DMS79 (cell line): ENCODE data around the gene ZNF415.
A peak's percentile ranks its signal among the peaks of the same experiment; 100 is the strongest.
"Not testable (repeated sequence)": the region's sequence is repeated elsewhere in the genome, so short reads cannot be mapped to it uniquely, and the experiment has no call there.

ENCODE experiments used
- DNase-seq: peaks from one replicate; lab custom pipeline; 2025; lab: John Stamatoyannopoulos, UW

ZNF415 gene

GRCh38 chr19:53132141-53132991, at the start of gene ZNF415:
ZNF415 (minus strand) TSS chr19:53132910; CDS start chr19:53122676, 10,234 bp downstream.
- peak; percentile 68 for DNase-seq

- no peak for DNase-seq
Observed at GRCh38 chr19:53182202-53182601, 49.5 kb upstream of the ZNF415 start.

GRCh38 chr19:53177986-53178385, 45.3 kb upstream of the ZNF415 start:
- DNase-seq = no peak

GRCh38 chr19:53172889-53173288, 40.2 kb upstream of the ZNF415 start:
- no peak for DNase-seq

- no peak for DNase-seq
Observed at GRCh38 chr19:53165691-53166091, 33.0 kb upstream of the ZNF415 start.

- no peak for DNase-seq
Observed at GRCh38 chr19:53161123-53161522, 28.4 kb upstream of the ZNF415 start.

GRCh38 chr19:53160350-53160749, 27.6 kb upstream of the ZNF415 start:
- no peak for DNase-seq

- peak; percentile 20 for DNase-seq
Observed at GRCh38 chr19:53158119-53158656, 25.5 kb upstream of the ZNF415 start.

- no peak for DNase-seq
Observed at GRCh38 chr19:53157626-53158025, 24.9 kb upstream of the ZNF415 start.

GRCh38 chr19:53156850-53157249, 24.1 kb upstream of the ZNF415 start:
- no peak for DNase-seq

GRCh38 chr19:53147645-53148044, 14.9 kb upstream of the ZNF415 start:
- DNase-seq = no peak

GRCh38 chr19:53140351-53140750, 7.6 kb upstream of the ZNF415 start:
- no peak for DNase-seq

GRCh38 chr19:53136432-53136831, 3.7 kb upstream of the ZNF415 start:
- no peak for DNase-seq

- DNase-seq = no peak
Observed at GRCh38 chr19:53131727-53132126, 983 bp downstream of the ZNF415 start.

- no peak for DNase-seq
Observed at GRCh38 chr19:53131085-53131590, 1.6 kb downstream of the ZNF415 start.

- no peak for DNase-seq
Observed at GRCh38 chr19:53130506-53130905, 2.2 kb downstream of the ZNF415 start.

GRCh38 chr19:53126733-53127526, 5.8 kb downstream of the ZNF415 start:
- not testable (repeated sequence) for DNase-seq

- DNase-seq = no peak
Observed at GRCh38 chr19:53123400-53123799, 9.3 kb downstream of the ZNF415 start.

- no peak for DNase-seq
Observed at GRCh38 chr19:53112286-53112685, 20.4 kb downstream of the ZNF415 start.

GRCh38 chr19:53109527-53109926, 23.2 kb downstream of the ZNF415 start:
- no peak for DNase-seq

GRCh38 chr19:53103234-53104203, 29.2 kb downstream of the ZNF415 start, which contains the start of gene ZNF160:
ZNF160 (minus strand) TSS chr19:53103422; CDS start chr19:53086276, 17,146 bp downstream.
- peak; percentile 94 for DNase-seq
